ENCODE measurements around the gene GJD3. TPM values are rescaled to one million over a fixed set of nuclear protein-coding genes. Genes with fewer than 3 reads are reported as not detected.
"Not testable (repeated sequence)": the region's sequence is repeated elsewhere in the genome, so short reads cannot be mapped to it uniquely, and the experiment has no call there.

The GJD3 gene
- total and polyA plus RNA-seq, 2 experiments from 2014 or later = 0.48 to 4.6 TPM

GRCh38 chr17:40373324-40373723, 8.8 kb upstream of the GJD3 start:
- DNase-seq (ENCODE audit: low read depth in 1 of 2, low spot score in 1 of 2) = peak in 1 of 2 donors; percentile 88
- no peaks in the 10 kb centered on the region for H3K9me3 ChIP-seq (ENCODE audit: low read depth)
- TF ChIP-seq CTCF (IDR thresholded peaks at IDR 0.05; ENCODE audit: low read depth, low read length) = no peak

DNA sequence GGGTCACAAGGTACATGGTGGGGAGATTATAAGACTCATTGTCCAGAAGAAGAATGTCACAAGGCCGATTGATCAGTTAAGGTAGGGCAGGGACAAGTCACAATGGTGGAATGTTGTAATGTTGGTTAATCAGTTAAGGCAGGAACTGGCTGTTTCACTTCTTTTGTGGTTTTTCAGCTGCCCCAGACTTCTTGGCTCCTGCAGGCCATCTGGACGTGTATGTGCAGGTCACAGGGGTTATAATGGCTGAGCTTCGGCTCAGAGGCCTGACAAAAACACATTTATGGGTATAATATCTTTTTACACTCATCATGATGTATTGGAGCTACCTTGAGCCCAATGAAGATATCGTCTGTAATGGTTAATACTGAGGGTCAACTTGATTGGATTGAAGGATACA, 8.1 kb upstream of the GJD3 start:
- H3K4me3 ChIP-seq; H3K27me3 ChIP-seq; H3K9me3 ChIP-seq (ENCODE audit: low read depth); H3K4me1 ChIP-seq (ENCODE audit: low read depth); H3K27ac ChIP-seq; H3K36me3 ChIP-seq; DNase-seq (ENCODE audit: low read depth in 1 of 2, low spot score in 1 of 2): not testable (repeated sequence)

More at GRCh38 chr17:40373324-40373723, 8.8 kb upstream of the GJD3 start:
- H3K4me1 ChIP-seq (ENCODE audit: low read depth) = no peaks in the 10 kb centered on the region
- H3K4me3 ChIP-seq = no peak overlapping the region
- H3K27me3 ChIP-seq = no peaks in the 10 kb centered on the region
- no peak overlapping the region for H3K27ac ChIP-seq
- no peaks in the 10 kb centered on the region for H3K36me3 ChIP-seq

DNA sequence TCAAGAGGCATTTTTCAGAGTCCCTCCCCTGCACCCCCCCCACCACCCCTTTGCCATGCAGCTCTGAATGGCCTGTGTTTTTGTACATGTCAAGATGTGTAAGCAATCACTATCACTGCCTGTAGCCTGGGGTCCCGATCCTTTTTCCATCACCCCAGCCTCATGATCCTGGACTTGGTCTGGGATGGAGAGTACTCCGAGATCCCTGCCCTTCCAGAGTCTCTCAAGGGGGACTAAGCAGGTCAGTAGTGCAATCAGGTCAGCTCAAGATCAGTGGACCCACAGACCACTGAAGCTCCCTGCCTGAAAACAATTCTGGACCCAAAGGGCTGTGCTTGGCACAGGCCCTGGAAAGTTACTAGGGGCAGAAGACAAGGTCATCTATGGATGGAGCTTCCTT, 7.5 kb upstream of the GJD3 start:
- H3K4me1 ChIP-seq (ENCODE audit: low read depth) = no peaks in the 10 kb centered on the region
- H3K36me3 ChIP-seq = no peaks in the 10 kb centered on the region
- DNase-seq (ENCODE audit: low read depth in 1 of 2, low spot score in 1 of 2) = no peak
- H3K9me3 ChIP-seq (ENCODE audit: low read depth) = no peaks in the 10 kb centered on the region
- no peaks in the 10 kb centered on the region for H3K27me3 ChIP-seq
- no peak overlapping the region for H3K4me3 ChIP-seq
- no peak overlapping the region for H3K27ac ChIP-seq
- TF ChIP-seq CTCF (IDR thresholded peaks at IDR 0.05; ENCODE audit: low read depth, low read length) = no peak

GRCh38 chr17:40371261-40371929, 6.9 kb upstream of the GJD3 start:
- Histone ChIP-seq H3K4me3 (no peak overlapping the region), H3K9me3 (ENCODE audit: low read depth) (no peaks in the 10 kb centered on the region)
- DNase-seq (ENCODE audit: low read depth in 1 of 2, low spot score in 1 of 2) = no peak

GRCh38 chr17:40369923-40370322, 5.4 kb upstream of the GJD3 start:
- H3K27me3 ChIP-seq = no peaks in the 10 kb centered on the region
- no peaks in the 10 kb centered on the region for H3K9me3 ChIP-seq (ENCODE audit: low read depth)
- no peak for TF ChIP-seq CTCF (IDR thresholded peaks at IDR 0.05; ENCODE audit: low read depth, low read length)
- no peak overlapping the region for H3K4me3 ChIP-seq
- H3K4me1 ChIP-seq (ENCODE audit: low read depth) = no peaks in the 10 kb centered on the region
- H3K36me3 ChIP-seq = no peaks in the 10 kb centered on the region
- no peak for DNase-seq (ENCODE audit: low read depth in 1 of 2, low spot score in 1 of 2)
- no peak overlapping the region for H3K27ac ChIP-seq

More at GRCh38 chr17:40371261-40371929, 6.9 kb upstream of the GJD3 start:
- Histone ChIP-seq H3K27ac (no peak overlapping the region), H3K27me3 (no peaks in the 10 kb centered on the region), H3K36me3 (no peaks in the 10 kb centered on the region), H3K4me1 (ENCODE audit: low read depth) (no peaks in the 10 kb centered on the region)
- no peak for TF ChIP-seq CTCF (IDR thresholded peaks at IDR 0.05; ENCODE audit: low read depth, low read length)

- DNase-seq (ENCODE audit: low read depth in 1 of 2, low spot score in 1 of 2); H3K27ac ChIP-seq: not testable (repeated sequence)
These were observed 3.2 kb upstream of the GJD3 start for GRCh38 chr17:40367728-40368127.

More at GRCh38 chr17:40367728-40368127, 3.2 kb upstream of the GJD3 start:
- H3K4me3 ChIP-seq; H3K4me1 ChIP-seq (ENCODE audit: low read depth); H3K36me3 ChIP-seq; H3K9me3 ChIP-seq (ENCODE audit: low read depth): not testable (repeated sequence)
- H3K27me3 ChIP-seq = peaks cover 16% of the 10 kb centered on the region
